HAP-1 (cell line): Measurements from ENCODE around the gene CAPN9.

Experiments used
- DNase-seq, 2 experiments: peaks; one replicate each; pipeline ENCODE4 v3.0.0-alpha.2; 2016 to 2020; ENCODE audit warnings: low spot score in 2 of 2
- H3K27me3 ChIP-seq: fragments of 250-450 bp; sonication (Bioruptor Pico); 2 replicates; pipeline ENCODE4 v1.5.1; 2020; ENCODE audit warnings: low read depth, mild to moderate bottlenecking, moderate library complexity
- H3K36me3 ChIP-seq: fragments of 250-450 bp; sonication (Bioruptor Pico); replicated peaks from 2 replicates; pipeline ENCODE4 v1.5.1; 2020; ENCODE audit warnings: mild to moderate bottlenecking
- H3K4me1 ChIP-seq: fragments of 250-450 bp; sonication (Bioruptor Pico); 2 replicates; pipeline ENCODE4 v1.5.1; 2020; ENCODE audit warnings: mild to moderate bottlenecking
- H3K4me3 ChIP-seq: fragments of 250-450 bp; sonication (Bioruptor Pico); 2 replicates; pipeline ENCODE4 v1.5.1; 2020; ENCODE audit warnings: mild to moderate bottlenecking, moderate library complexity
- H3K9me3 ChIP-seq: fragments of 250-450 bp; sonication (Bioruptor Pico); 2 replicates; pipeline ENCODE4 v1.5.1; 2020; ENCODE audit warnings: mild to moderate bottlenecking, moderate library complexity
- in situ Hi-C: fragments of 300-500 bp; cut with MboI; formaldehyde crosslinking; loops from 3 replicates; pipeline ENCODE4 v1.14.3; 2020; ENCODE audit warnings: low sequenced_read_pairs, inconsistent platforms, mixed read lengths

Gene CAPN9

DNA sequence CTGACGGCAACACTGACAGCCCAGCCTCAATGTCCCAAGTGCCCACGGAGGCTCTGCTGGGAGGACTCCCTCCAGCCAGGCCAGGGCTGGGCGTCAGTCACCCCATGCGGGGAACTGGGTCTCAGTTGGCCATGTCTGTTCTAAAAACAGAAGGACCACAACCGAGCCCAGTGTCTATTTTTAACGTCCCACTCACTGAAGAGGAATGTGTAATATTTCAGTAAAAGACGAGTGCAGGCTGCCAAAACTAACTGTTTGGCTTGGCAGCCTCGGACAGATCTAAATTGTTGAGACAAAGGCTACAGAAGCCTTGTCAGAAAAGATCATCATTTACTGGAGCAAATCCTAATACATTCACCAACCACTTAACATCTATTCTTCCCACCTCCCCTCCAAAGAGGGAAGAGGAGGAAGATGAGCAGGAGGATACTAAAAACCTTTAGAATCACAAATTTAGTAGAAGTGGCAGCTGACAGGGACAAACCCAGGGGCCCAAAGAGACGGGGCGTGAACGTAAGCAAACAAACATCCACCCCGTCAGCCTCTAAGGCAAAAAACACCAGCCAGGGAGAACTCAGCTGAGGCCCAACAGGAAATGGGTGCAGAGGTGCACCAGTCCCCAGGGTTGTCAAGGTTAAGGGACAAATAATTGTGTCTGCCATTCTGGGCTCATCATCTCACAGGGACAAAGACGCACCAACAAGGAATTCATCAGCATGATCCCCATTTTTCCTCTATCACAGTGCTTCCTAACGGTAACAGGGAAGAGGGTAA is 102.5 kb downstream of the CAPN9 start:
- Histone ChIP-seq H3K9me3 (no peaks in the 10 kb centered on the region), H3K27me3 (no peaks in the 10 kb centered on the region), H3K4me1 (no peaks in the 10 kb centered on the region), H3K36me3 (peaks cover under 1% of the 10 kb centered on the region), H3K4me3 (no peak overlapping the region)
- DNase-seq = no peak
- in situ Hi-C loops = no loop called here

GRCh38 chr1:230850547-230850946 is 103.4 kb downstream of the CAPN9 start:
- Histone ChIP-seq H3K36me3 (peaks cover 8% of the 10 kb centered on the region), H3K4me1 (no peaks in the 10 kb centered on the region), H3K4me3 (no peak overlapping the region), H3K27me3 (no peaks in the 10 kb centered on the region), H3K9me3 (no peaks in the 10 kb centered on the region)
- in situ Hi-C loops = no loop called here
- DNase-seq = no peak

GRCh38 chr1:230851291-230851691 is 104.1 kb downstream of the CAPN9 start:
- no peak overlapping the region for H3K4me3 ChIP-seq
- no peaks in the 10 kb centered on the region for H3K27me3 ChIP-seq
- no peaks in the 10 kb centered on the region for H3K9me3 ChIP-seq
- in situ Hi-C loops = no loop called here
- peaks cover 8% of the 10 kb centered on the region for H3K36me3 ChIP-seq
- H3K4me1 ChIP-seq = peaks cover 4% of the 10 kb centered on the region
- no peak for DNase-seq
